Colonic mucosa (tissue), 4 donors: ENCODE results near the gene CDC42BPB. TPM values are rescaled to one million over a fixed set of nuclear protein-coding genes. Genes with fewer than 3 reads are reported as not detected.

Experiments
- DNase-seq: peaks from one replicate; pipeline ENCODE4 v3.0.0-alpha.2; 2020
- H3K27ac ChIP-seq: fragments of 200-600 bp; one replicate; pipeline ENCODE4 v1.8.0; 2021
- H3K27me3 ChIP-seq: fragments of 200-600 bp; one replicate; pipeline ENCODE4 v1.8.0; 2021
- H3K36me3 ChIP-seq: fragments of 200-600 bp; one replicate; pipeline ENCODE4 v1.8.0; 2021
- H3K4me1 ChIP-seq: fragments of 200-600 bp; one replicate; pipeline ENCODE4 v1.8.0; 2021; ENCODE audit warnings: mild to moderate bottlenecking
- H3K4me3 ChIP-seq: fragments of 200-600 bp; one replicate; pipeline ENCODE4 v1.8.0; 2021
- H3K9ac ChIP-seq, 2 donors: one replicate each; pipeline ENCODE4 v1.7.0; 2013; ENCODE audit warnings: control low read depth in 2 of 2, low read depth in 2 of 2, low read length in 2 of 2
- H3K9me3 ChIP-seq: fragments of 200-600 bp; one replicate; pipeline ENCODE4 v1.8.0; 2021
- intact Hi-C: fragments of 100-400 bp; cut with DNase I; formaldehyde crosslinking; loops from one replicate; pipeline ENCODE4 v1.14.1; 2022
- total RNA-seq, 2 donors: library from RNA; stranded (reverse); fragmentation: NEBNext Ultra II Directional in 1 of 2; extraction: Animal tissue kit (Norgen Biotek cat#: 25700) in 1 of 2; gene quantifications; one replicate each; pipeline ENCODE4 v1.2.1, GENCODE V29; 2021
- TF ChIP-seq, protein P1 (sequence below): fragments of 200-600 bp; IDR thresholded peaks from one replicate; pipeline ENCODE4 v1.8.0; 2022; ENCODE audit warnings: antibody characterized with exemption, mild to moderate bottlenecking
- donor health status: healthy.
- donor health status: DM: no; HTN: no; CAD: no.
- donor health status: DM: no; HTN: no; CAD: no.

The CDC42BPB gene
- total RNA-seq, 2 donors from 2014 or later = 67.9 to 83.8 TPM

DNA sequence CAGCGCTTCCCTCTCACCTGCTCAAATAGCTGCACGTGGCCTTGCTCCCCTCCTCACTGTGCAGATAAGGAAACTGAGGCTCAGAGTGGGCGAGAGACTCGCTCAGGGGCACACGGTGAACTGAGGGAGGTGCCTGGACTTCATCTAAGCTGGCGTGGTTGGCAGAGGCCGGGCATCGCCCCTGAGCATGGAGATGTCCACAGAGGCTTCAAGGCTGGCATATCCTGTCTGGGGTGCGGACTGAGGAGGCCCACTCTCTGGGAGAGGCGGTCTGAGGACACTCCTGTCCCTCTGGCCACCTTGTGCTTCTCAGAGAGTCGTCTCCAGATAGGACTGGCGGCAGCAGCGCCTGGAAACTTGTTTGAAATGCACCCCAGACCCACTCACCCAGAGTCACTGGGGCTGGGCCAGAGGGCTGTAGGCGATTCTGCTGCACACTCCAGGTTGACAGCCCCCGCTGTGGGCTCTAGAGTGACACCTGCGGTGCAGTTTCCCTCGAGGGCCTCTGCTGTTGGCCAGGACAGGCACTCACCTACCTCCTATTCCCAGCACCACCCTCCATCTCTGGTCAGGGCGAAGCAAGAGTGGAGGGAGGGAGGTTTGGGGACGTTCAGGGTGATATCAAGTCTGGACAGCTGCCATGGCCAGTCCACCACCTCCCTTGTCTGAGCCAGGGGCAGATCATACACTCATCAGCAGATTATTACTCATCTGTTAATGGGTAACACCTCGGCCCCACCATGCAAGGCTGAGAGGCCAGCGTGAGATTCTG is 15.4 kb upstream of the CDC42BPB start:
- H3K4me1 ChIP-seq = peaks cover 22% of the 10 kb centered on the region
- TF ChIP-seq, protein P1, sequence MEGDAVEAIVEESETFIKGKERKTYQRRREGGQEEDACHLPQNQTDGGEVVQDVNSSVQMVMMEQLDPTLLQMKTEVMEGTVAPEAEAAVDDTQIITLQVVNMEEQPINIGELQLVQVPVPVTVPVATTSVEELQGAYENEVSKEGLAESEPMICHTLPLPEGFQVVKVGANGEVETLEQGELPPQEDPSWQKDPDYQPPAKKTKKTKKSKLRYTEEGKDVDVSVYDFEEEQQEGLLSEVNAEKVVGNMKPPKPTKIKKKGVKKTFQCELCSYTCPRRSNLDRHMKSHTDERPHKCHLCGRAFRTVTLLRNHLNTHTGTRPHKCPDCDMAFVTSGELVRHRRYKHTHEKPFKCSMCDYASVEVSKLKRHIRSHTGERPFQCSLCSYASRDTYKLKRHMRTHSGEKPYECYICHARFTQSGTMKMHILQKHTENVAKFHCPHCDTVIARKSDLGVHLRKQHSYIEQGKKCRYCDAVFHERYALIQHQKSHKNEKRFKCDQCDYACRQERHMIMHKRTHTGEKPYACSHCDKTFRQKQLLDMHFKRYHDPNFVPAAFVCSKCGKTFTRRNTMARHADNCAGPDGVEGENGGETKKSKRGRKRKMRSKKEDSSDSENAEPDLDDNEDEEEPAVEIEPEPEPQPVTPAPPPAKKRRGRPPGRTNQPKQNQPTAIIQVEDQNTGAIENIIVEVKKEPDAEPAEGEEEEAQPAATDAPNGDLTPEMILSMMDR = no peak
- no peaks in the 10 kb centered on the region for H3K9me3 ChIP-seq
- H3K27me3 ChIP-seq = no peaks in the 10 kb centered on the region
- no peak overlapping the region for H3K9ac ChIP-seq
- no peak overlapping the region for H3K27ac ChIP-seq
- H3K36me3 ChIP-seq = no peaks in the 10 kb centered on the region
- intact Hi-C loops = loop anchor here (10.0 kb wide), 1 partner anchor 112 kb away; no protein-coding TSS in a partner anchor
- no peak for DNase-seq
- no peak overlapping the region for H3K4me3 ChIP-seq

- peak overlapping the region in 1 of 2 donors; percentile 16 for H3K9ac ChIP-seq
- H3K4me1 ChIP-seq = peaks cover 22% of the 10 kb centered on the region
- peak overlapping the region; percentile 11 for H3K27ac ChIP-seq
- H3K9me3 ChIP-seq = no peaks in the 10 kb centered on the region
- H3K4me3 ChIP-seq = no peak overlapping the region
- no peaks in the 10 kb centered on the region for H3K27me3 ChIP-seq
- intact Hi-C loops = loop anchor here (10.0 kb wide), 1 partner anchor 113 kb away; no protein-coding TSS in a partner anchor
- DNase-seq = peak; percentile 64
- TF ChIP-seq, protein P1 = no peak
- H3K36me3 ChIP-seq = no peaks in the 10 kb centered on the region
Measured at GRCh38 chr14:103071544-103072251, 14.3 kb upstream of the CDC42BPB start.

- H3K27ac ChIP-seq = no peak overlapping the region
- no peaks in the 10 kb centered on the region for H3K27me3 ChIP-seq
- H3K9me3 ChIP-seq = no peaks in the 10 kb centered on the region
- H3K9ac ChIP-seq = peak overlapping the region in 1 of 2 donors; percentile 16
- H3K4me3 ChIP-seq = no peak overlapping the region
- intact Hi-C loops = loop anchor here (10.0 kb wide), 1 partner anchor 114 kb away; no protein-coding TSS in a partner anchor
- H3K4me1 ChIP-seq = peaks cover 22% of the 10 kb centered on the region
- no peaks in the 10 kb centered on the region for H3K36me3 ChIP-seq
- peak; percentile 60 for DNase-seq
- TF ChIP-seq, protein P1 = no peak
Measured at GRCh38 chr14:103070971-103071542, 13.7 kb upstream of the CDC42BPB start.

DNA sequence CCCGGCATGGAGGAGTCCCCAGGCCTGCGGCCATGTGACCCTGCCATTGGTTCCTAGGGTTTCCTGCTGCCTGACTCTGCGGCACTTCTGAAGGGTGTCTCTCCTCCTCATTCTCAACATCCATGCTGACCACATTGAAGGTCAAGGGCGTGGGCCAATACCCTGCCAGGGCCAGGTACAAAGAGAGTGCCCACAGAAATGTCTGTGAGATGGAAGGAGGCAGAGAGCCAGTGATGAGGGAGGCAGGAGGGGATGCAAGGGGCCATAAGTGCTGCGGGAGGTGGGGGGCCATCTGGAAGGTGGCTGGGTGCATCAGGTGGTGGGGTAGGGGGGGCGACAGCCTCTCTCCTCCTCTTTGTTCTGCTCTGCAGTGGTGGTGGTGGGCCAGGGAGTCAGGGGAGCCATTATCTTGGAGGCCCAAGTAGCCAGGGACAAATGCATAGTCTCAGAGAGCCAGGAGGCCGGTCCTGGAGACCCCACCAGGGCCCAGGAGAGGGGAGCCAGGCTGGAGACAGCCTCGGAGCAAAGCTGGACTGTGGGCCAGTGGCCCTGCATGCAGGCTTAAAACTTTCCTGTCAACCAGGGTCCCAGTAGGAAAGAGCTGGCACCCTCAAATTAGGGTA is 13.0 kb upstream of the CDC42BPB start:
- intact Hi-C loops = loop anchor here (10.0 kb wide), 1 partner anchor 114 kb away; no protein-coding TSS in a partner anchor

More for the DNA sequence above, 13.0 kb upstream of the CDC42BPB start:
- Histone ChIP-seq H3K27ac (no peak overlapping the region), H3K4me1 (peaks cover 22% of the 10 kb centered on the region), H3K36me3 (no peaks in the 10 kb centered on the region), H3K9ac (peak overlapping the region in 1 of 2 donors; percentile 16), H3K9me3 (no peaks in the 10 kb centered on the region), H3K4me3 (no peak overlapping the region), H3K27me3 (no peaks in the 10 kb centered on the region)
- TF ChIP-seq, protein P1 = no peak
- DNase-seq = no peak
